ENCODE measurements around the gene ESF1.

The ESF1 gene

GRCh38 chr20:13784893-13785715, at the start of gene ESF1, which contains the start of gene NDUFAF5:
TSS of gene ESF1 (minus strand) at chr20:13784919. CDS start at chr20:13783140, 1,779 bp downstream.
TSS of gene NDUFAF5 (plus strand) at chr20:13785028. CDS start at chr20:13785069, 41 bp downstream.
- in situ Hi-C loops (cut with HindIII; ENCODE audit: low sequenced_read_pairs): no loop called here

- in situ Hi-C loops (cut with HindIII; ENCODE audit: low sequenced_read_pairs): no loop called here
Measured at GRCh38 chr20:13831476-13831875, 46.8 kb upstream of the ESF1 start.

- in situ Hi-C loops (cut with HindIII; ENCODE audit: low sequenced_read_pairs): no loop called here
Measured at GRCh38 chr20:13825465-13825864, 40.7 kb upstream of the ESF1 start.

- in situ Hi-C loops (cut with HindIII; ENCODE audit: low sequenced_read_pairs): no loop called here
Measured at GRCh38 chr20:13824459-13824858, 39.7 kb upstream of the ESF1 start.

GRCh38 chr20:13822459-13822858, 37.7 kb upstream of the ESF1 start:
- in situ Hi-C loops (cut with HindIII; ENCODE audit: low sequenced_read_pairs): no loop called here

GRCh38 chr20:13821876-13822275, 37.2 kb upstream of the ESF1 start:
- in situ Hi-C loops (cut with HindIII; ENCODE audit: low sequenced_read_pairs): no loop called here

- in situ Hi-C loops (cut with HindIII; ENCODE audit: low sequenced_read_pairs): no loop called here
Measured at GRCh38 chr20:13819885-13820645, 35.3 kb upstream of the ESF1 start.

GRCh38 chr20:13817342-13817741, 32.6 kb upstream of the ESF1 start:
- in situ Hi-C loops (cut with HindIII; ENCODE audit: low sequenced_read_pairs): no loop called here

- in situ Hi-C loops (cut with HindIII; ENCODE audit: low sequenced_read_pairs): no loop called here
Measured at GRCh38 chr20:13816757-13817156, 32.0 kb upstream of the ESF1 start.

- in situ Hi-C loops (cut with HindIII; ENCODE audit: low sequenced_read_pairs): no loop called here
Measured at GRCh38 chr20:13814672-13815071, 30.0 kb upstream of the ESF1 start.

- in situ Hi-C loops (cut with HindIII; ENCODE audit: low sequenced_read_pairs): no loop called here
Measured at GRCh38 chr20:13813910-13814309, 29.2 kb upstream of the ESF1 start.

- in situ Hi-C loops (cut with HindIII; ENCODE audit: low sequenced_read_pairs): no loop called here
Measured at GRCh38 chr20:13810446-13810845, 25.7 kb upstream of the ESF1 start.

GRCh38 chr20:13809855-13810254, 25.1 kb upstream of the ESF1 start:
- in situ Hi-C loops (cut with HindIII; ENCODE audit: low sequenced_read_pairs): no loop called here

- in situ Hi-C loops (cut with HindIII; ENCODE audit: low sequenced_read_pairs): no loop called here
Measured at GRCh38 chr20:13809373-13809772, 24.7 kb upstream of the ESF1 start.

- in situ Hi-C loops (cut with HindIII; ENCODE audit: low sequenced_read_pairs): no loop called here
Measured at GRCh38 chr20:13800728-13801134, 16.0 kb upstream of the ESF1 start.

GRCh38 chr20:13799974-13800373, 15.3 kb upstream of the ESF1 start:
- in situ Hi-C loops (cut with HindIII; ENCODE audit: low sequenced_read_pairs): no loop called here

GRCh38 chr20:13799040-13799439, 14.3 kb upstream of the ESF1 start:
- in situ Hi-C loops (cut with HindIII; ENCODE audit: low sequenced_read_pairs): no loop called here

- in situ Hi-C loops (cut with HindIII; ENCODE audit: low sequenced_read_pairs): no loop called here
Measured at GRCh38 chr20:13794667-13795066, 9.9 kb upstream of the ESF1 start.

GRCh38 chr20:13793001-13793400, 8.3 kb upstream of the ESF1 start:
- in situ Hi-C loops (cut with HindIII; ENCODE audit: low sequenced_read_pairs): no loop called here

GRCh38 chr20:13791540-13792459, 7.1 kb upstream of the ESF1 start:
- in situ Hi-C loops (cut with HindIII; ENCODE audit: low sequenced_read_pairs): no loop called here

- in situ Hi-C loops (cut with HindIII; ENCODE audit: low sequenced_read_pairs): no loop called here
Measured at GRCh38 chr20:13790708-13791107, 6.0 kb upstream of the ESF1 start.
